ENCODE results near the gene BRD3.

GRCh38 chr9:134067904-134068743, at the start of gene BRD3:
- TF ChIP-seq CTCF (IDR thresholded peaks at IDR 0.05 in 4 of 5, conservative IDR thresholded peaks at IDR 0.05 in 1 of 5) = no peak
- peak; percentile 89 to 93 for TF ChIP-seq POLR2A (IDR thresholded peaks at IDR 0.05)
